NCI-H524 treated with DMSO at 0.1 percent for 48 hours (cell line): ENCODE measurements around the gene LGALS3BP.
A peak's percentile ranks its signal among the peaks of the same experiment; 100 is the strongest.
"Not testable (repeated sequence)": the region's sequence is repeated elsewhere in the genome, so short reads cannot be mapped to it uniquely, and the experiment has no call there.

Experiments used
- DNase-seq: peaks from one replicate; lab custom pipeline; 2025; lab: John Stamatoyannopoulos, UW

Gene LGALS3BP

DNA sequence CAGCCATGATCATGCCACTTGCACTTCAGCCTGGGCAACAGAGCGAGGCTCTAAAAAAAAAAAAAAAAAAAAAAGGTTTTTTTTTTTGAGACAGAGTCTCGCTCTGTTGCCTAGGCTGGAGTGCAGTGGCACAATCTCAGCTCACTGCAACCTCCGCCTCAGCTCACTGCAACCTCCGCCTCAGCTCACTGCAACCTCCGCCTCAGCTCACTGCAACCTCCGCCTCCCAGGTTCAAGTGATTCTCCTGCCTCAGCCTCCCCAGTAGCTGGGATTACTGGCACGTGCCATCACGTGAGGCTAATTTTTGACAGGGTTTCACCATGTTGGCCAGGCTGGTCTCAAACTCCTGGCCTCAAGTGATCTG is 16.8 kb downstream of the LGALS3BP start:
- not testable (repeated sequence) for DNase-seq

- DNase-seq, result no peak
Observed at GRCh38 chr17:78962345-78962983, 17.3 kb downstream of the LGALS3BP start.

GRCh38 chr17:78961571-78961970 is 18.2 kb downstream of the LGALS3BP start:
- no peak for DNase-seq

GRCh38 chr17:78960928-78961327 is 18.8 kb downstream of the LGALS3BP start:
- no peak for DNase-seq

DNA sequence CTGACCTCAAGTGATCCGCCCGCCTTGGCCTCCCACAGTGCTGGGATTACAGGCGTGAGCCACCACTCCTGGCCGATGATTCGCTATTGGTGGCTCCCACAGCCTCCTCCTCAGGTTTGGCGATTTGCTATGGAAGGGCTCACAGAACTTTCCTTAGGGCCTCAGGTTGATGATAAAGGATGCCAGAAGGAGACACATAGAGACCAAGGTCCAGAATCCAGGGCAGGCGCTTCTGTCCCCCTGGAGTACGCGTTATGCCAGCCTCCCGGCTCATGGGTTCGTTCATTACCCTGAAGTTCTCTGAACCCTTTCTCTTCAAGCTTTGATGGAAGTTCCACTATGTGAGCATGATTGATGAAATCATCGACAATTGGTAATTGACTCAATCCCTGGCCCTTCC is 19.9 kb downstream of the LGALS3BP start:
- DNase-seq, result no peak

DNA sequence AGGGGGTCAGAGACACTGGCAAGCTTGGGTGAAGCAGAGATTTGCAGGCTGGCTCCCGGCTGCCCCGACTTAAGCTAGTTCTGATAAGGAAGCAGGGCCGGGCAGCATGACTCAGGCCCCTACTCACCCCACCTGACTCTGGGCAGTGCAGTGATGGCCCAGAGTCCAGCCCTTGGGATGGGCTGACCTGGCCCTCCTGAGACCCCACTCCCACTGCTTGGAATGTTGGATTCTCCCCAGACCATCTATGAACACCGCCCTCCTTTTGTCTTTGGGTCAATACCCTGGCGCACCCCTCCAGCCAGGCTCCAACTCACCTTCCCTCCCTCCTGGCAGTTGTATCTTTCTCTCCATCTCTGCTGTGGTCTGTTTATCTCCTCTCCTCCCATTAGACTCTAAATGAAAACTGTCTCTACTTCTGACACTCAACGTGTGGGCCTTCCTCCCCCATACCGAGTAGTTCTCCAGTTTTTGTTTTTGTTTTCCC is 21.0 kb downstream of the LGALS3BP start:
- no peak for DNase-seq

GRCh38 chr17:78957128-78957527 is 22.6 kb downstream of the LGALS3BP start:
- no peak for DNase-seq

DNA sequence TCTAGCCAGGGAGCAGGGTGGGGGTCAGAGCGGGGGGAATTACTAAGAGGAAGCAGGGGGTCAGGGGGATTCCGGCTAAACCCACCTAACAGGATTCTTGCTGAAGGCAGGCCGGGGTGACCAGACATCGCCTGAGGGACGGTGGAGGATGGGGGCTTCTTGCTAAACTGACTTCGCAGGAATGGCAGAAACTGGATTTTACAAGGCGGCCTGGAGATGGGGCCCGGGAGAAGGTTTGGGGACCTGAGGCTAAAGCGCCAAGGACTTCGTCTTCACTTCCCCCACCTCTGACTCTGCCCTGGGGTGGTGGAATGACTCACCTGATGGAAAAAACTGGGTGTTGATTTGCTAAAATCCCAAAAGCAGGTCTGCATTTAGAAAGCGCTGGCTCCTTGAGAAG is 23.5 kb downstream of the LGALS3BP start:
- DNase-seq, result no peak

GRCh38 chr17:78954684-78955083 is 25.0 kb downstream of the LGALS3BP start:
- no peak for DNase-seq

DNA sequence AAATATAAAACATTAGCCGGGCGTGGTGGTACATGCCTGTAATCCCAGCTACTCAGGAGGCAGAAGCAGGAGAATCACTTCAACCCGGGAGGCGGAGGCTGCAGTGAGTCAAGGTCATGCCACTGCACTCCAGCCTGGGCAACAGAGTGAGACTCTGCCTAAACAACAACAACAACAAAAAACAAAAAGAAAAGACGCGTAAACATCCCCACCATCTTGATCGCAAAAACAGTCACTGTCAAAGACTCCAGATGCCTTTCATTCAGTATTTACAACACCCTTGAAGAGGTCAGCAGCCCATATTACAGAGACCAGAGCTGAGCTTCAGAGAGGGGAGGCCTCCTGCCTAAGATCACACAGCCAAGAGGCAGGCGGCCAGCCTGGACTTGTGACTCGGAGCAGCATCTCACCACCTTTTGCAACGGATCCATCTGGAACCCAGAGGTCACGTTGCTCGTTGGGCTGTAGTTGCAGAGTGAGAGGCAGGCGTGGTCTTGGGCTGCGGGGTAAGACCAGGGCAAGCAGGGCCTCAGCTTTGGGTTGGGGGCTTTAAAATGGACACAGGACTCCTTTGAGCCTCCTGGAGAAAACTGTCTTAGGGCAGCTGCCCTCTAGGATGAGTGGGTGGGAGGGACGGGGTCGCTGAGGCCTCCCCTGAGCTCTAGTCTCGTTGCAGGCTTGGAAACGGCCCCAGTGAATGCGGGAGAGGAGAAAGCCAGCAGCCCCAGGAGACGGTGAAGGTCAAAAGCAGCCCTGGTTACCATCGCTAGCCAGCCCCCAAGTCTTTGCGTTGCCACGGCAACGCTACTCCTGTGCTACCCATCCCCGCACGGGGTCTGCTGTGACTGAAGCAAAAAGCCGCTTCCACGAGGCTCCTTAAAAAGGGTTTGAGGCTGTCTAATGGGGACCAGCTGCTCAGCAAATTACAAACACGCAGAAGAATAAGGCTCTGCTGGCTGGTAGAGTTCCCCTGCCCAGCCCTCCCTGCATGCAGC is 26.1 kb downstream of the LGALS3BP start:
- DNase-seq, result peak; percentile 88

GRCh38 chr17:78952706-78953105 is 27.0 kb downstream of the LGALS3BP start:
- no peak for DNase-seq

DNA sequence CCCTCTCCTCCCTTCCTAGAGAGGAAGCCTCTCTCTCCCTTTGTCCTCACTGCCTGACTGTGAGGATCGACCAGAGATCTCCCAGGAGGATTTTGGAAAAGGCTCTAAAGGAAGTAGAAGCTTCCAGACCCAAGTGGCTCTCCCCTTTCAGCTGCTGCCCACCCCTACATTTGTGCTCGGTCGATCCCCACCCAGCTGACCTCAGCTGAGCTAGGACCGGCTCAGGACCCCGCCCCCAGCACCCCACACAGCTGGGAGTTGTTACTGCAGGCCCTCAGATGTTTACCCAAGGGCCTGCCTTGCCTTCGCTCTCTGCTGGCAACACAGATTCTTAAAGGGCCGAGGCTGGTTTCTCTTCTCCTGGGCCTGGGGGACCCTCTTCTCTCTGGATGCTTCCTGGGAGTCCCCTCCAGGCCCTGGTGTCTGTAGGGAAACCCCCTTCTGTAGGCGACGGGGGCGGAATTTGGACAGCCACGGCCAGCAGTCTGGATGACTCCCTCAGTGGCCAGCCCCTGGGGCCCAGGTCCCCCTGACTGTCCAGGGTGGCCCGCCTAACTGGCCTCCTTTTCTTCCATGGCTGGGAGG is 27.7 kb downstream of the LGALS3BP start:
- no peak for DNase-seq

GRCh38 chr17:78950870-78951269 is 28.9 kb downstream of the LGALS3BP start:
- no peak for DNase-seq

DNA sequence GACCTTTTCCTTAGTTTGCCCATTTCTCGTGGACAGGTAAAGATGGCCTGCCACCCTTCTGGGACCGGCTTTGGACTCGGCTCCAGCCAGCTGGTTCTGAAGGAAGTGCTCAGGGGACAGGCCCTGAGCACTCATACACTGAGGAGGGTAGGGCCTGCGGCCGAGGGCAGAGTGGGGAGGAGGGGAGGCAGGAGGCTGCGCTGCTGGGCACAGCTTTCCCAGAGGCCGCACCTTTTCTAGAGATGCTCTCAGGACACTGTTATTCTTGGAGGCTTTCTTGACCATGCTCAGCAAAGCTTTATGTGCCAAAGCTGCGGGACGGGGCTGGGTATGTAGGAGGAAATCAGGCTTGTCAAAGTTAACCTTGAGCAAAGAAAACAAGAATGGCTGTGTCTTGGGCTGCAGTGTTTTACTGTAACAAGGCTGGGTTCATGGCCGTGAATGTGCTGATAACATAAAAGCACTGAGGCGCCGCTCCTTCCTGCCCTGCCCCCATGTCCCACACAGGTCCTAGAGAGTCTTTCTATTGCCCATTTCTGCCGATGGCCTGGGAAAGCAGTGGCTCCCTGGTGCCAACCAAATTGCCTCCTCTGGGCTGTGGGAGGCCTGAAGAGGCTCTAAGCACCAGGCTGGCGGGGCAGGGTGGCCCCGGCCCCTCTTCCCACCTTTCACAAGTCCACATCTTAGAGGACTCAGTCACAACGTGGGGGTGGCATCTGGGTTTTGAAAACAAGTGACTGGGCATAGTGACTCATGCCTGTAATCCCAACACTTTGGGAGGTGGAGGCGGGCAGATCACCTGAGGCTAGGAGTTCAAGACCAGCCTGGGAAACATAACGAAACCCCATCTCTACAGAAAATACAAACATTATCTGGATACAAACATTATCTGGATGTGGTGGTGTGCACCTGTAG is 32.2 kb downstream of the LGALS3BP start:
- DNase-seq, result no peak

DNA sequence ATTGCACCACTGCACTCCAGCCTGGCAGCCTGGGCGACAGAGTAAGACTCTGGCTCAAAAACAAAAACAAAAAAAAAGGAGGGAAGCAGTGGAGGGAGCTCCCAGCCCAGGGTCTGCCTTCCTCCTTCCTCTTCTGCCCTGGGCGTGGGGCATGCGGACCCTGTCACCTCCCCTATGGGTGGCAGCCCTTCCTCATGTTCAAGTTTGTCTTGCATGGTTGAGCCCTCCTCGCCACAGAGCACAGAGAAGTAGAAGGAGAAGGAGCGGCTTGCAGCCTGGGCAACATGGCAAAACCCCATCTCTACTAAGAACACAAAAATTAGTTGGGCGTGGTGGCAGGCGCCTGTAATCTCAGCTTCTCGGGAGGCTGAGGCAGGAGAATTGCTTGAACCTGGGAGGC is 33.1 kb downstream of the LGALS3BP start:
- DNase-seq, result no peak

DNA sequence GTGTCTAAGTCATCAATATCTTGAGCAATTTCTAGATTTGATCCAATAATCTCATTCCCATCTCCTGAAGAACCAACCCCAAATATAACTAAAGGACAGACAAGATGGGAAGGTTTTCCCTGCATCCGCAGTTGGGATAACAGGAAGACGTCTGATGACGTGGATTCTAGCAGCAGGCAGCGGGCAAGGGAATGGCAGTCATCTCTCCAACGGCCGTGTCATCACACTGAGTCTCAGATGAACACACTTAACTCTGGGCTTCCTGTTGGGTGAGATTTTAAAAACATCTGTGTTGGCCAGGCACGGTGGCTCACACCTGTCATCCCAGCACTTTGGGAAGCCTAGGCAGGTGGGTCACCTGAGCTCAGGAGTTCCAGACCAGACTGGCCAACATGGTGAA is 33.6 kb downstream of the LGALS3BP start:
- no peak for DNase-seq

DNA sequence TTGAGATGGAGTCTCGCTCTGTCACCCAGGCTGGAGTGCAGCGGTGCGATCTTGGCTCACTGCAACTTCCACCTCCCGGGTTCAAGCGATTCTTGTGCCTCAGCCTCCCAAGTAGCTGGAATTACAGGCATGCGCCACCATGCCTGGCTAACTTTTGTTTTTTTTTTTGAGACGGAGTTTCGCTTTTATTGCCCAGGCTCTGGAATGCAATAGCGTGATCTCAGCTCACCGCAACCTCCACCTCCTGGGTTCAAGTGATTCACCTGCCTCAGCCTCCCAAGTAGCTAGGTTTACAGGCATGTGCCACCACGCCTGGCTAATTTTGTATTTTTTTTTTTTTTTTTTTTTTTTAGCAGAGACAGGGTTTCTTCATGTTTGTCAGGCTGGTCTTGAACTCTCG is 34.3 kb downstream of the LGALS3BP start:
- DNase-seq, result not testable (repeated sequence)

DNA sequence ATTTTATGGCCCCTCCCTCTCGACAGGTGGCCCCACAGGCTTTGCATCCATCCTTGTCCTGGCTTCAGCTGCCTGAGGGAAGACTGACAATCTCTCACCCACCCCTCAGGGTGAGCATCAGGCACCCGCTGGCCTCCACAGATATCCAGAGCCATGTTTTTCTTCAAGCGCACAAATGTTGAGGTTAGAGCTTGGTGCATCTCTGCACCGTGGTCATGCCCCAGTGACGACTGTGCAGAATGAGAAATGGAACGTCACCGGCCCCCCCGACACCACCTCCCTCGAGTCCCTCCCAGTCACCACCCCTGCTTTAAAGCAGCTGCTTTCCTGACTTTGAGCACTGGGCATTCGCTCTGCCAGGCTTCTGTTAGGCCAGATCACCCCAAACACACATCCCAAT is 34.8 kb downstream of the LGALS3BP start:
- DNase-seq, result no peak

DNA sequence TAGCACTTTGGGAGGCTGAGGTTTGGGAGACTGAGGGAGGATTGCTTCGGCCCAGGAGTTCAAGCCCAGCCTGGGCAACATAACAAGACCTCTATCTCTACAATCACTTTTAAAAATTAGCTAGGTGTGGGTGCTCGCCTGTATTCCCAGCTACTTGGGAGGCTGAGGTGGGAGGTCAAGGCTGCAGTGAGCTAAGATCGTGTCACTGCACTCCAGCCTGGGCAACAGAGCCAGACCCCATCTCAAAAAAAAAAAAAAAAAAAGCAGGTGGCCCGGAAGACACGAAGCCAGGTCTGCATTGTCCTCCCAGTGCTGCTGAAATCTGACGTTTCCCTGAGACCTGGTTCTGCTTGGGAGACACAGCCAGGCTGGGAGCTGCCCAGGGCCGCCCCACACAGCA is 35.7 kb downstream of the LGALS3BP start:
- DNase-seq, result no peak

GRCh38 chr17:78940708-78941107 is 39.0 kb downstream of the LGALS3BP start:
- no peak for DNase-seq

GRCh38 chr17:78940258-78940657 is 39.5 kb downstream of the LGALS3BP start:
- no peak for DNase-seq

- no peak for DNase-seq
Observed at GRCh38 chr17:78939615-78940014, 40.1 kb downstream of the LGALS3BP start.
